ENCODE measurements around the gene SLC2A2. TPM values are rescaled to one million over a fixed set of nuclear protein-coding genes. Genes with fewer than 3 reads are reported as not detected.

SLC2A2 gene
- polyA plus RNA-seq, 1 donor (not counting 4 experiments of a cell fraction or from before 2014, with no cell fraction given), result not detected

- H4K20me1 ChIP-seq (ENCODE audit: control insufficient read depth, extremely low read depth, insufficient read depth, low read length), result no peaks in the 10 kb centered on the region
- no peaks in the 10 kb centered on the region for H3K9me1 ChIP-seq (ENCODE audit: control insufficient read depth, extremely low read depth, insufficient read depth, low read length)
- FAIRE-seq (no peak), DNase-seq (ENCODE audit: low read depth, low spot score) (no peak)
- no peak overlapping the region for H2AFZ ChIP-seq (ENCODE audit: control insufficient read depth, low read length)
- no peak overlapping the region for H3K27ac ChIP-seq (ENCODE audit: control insufficient read depth, insufficient read depth, low read length)
- no peaks in the 10 kb centered on the region for H3K9me3 ChIP-seq (ENCODE audit: control insufficient read depth, low read depth, low read length)
- no peaks in the 10 kb centered on the region for H3K79me2 ChIP-seq (ENCODE audit: control insufficient read depth, insufficient read depth, low read length)
- no peak overlapping the region for H3K4me3 ChIP-seq (ENCODE audit: control insufficient read depth in 2 of 3, extremely low read depth in 1 of 3, insufficient read depth in 2 of 3, low read depth in 1 of 3, low read length in 3 of 3)
- H3K4me1 ChIP-seq (ENCODE audit: control insufficient read depth, extremely low read depth, insufficient read depth, low read length), result no peaks in the 10 kb centered on the region
- H3K36me3 ChIP-seq (ENCODE audit: control insufficient read depth in 2 of 2, extremely low read depth in 1 of 2, insufficient read depth in 2 of 2, low read length in 2 of 2), result peaks cover 0 to 2% of the 10 kb centered on the region in 2 experiments
- H3K27me3 ChIP-seq (ENCODE audit: control insufficient read depth, extremely low read depth, insufficient read depth, low read length), result no peaks in the 10 kb centered on the region
- dilution Hi-C loops (cut with MboI; ENCODE audit: extremely low pct_ligation_motif_present, low sequenced_read_pairs), result no loop called here
- TF ChIP-seq CTCF (optimal IDR thresholded peaks at IDR 0.05 in 1 of 3, IDR thresholded peaks at IDR 0.05 in 1 of 3, conservative IDR thresholded peaks at IDR 0.05 in 1 of 3; ENCODE audit: extremely low read depth in 1 of 3, insufficient read depth in 2 of 3, low read length in 3 of 3), result no peak
- no peak for TF ChIP-seq EZH2 (IDR thresholded peaks at IDR 0.05; ENCODE audit: low read length)
- no peak overlapping the region for H3K4me2 ChIP-seq (ENCODE audit: control insufficient read depth, extremely low read depth, insufficient read depth, low read depth, low read length)
- H3K9ac ChIP-seq (ENCODE audit: control insufficient read depth, extremely low read depth, insufficient read depth, low read length), result no peak overlapping the region
Measured at GRCh38 chr3:171065732-171066131, 39.2 kb upstream of the SLC2A2 start.

DNA sequence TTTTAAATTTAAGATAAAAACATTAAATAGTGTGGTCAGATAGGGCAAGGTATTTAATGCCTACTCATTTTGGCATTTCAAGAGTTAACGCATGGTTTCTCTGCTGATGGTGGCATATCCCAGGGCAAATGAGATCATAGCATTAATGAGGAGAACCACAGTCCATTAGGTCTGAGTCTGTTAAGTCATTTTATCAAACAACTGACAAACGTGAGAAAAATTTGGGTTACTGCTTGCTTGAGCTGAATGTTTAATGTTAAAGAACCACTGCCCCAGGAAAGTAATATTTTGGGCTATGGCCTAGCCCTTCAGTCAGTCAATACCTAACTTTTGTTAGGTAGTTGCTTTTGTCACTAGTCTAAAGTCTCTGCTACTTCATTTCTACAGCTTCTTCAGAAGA is 37.9 kb upstream of the SLC2A2 start:
- no peaks in the 10 kb centered on the region for H3K27me3 ChIP-seq (ENCODE audit: control insufficient read depth, extremely low read depth, insufficient read depth, low read length)
- H3K27ac ChIP-seq (ENCODE audit: control insufficient read depth, insufficient read depth, low read length), result no peak overlapping the region
- DNase-seq (ENCODE audit: low read depth, low spot score), result no peak
- H3K9me3 ChIP-seq (ENCODE audit: control insufficient read depth, low read depth, low read length), result no peaks in the 10 kb centered on the region
- H3K79me2 ChIP-seq (ENCODE audit: control insufficient read depth, insufficient read depth, low read length), result no peaks in the 10 kb centered on the region
- dilution Hi-C loops (cut with MboI; ENCODE audit: extremely low pct_ligation_motif_present, low sequenced_read_pairs), result no loop called here
- H3K4me3 ChIP-seq (ENCODE audit: control insufficient read depth in 2 of 3, extremely low read depth in 1 of 3, insufficient read depth in 2 of 3, low read depth in 1 of 3, low read length in 3 of 3), result no peak overlapping the region
- H3K36me3 ChIP-seq (ENCODE audit: control insufficient read depth in 2 of 2, extremely low read depth in 1 of 2, insufficient read depth in 2 of 2, low read length in 2 of 2), result no peaks in the 10 kb centered on the region
- H2AFZ ChIP-seq (ENCODE audit: control insufficient read depth, low read length), result no peak overlapping the region
- H4K20me1 ChIP-seq (ENCODE audit: control insufficient read depth, extremely low read depth, insufficient read depth, low read length), result no peaks in the 10 kb centered on the region
- no peak for FAIRE-seq
- no peak overlapping the region for H3K4me2 ChIP-seq (ENCODE audit: control insufficient read depth, extremely low read depth, insufficient read depth, low read depth, low read length)
- no peak for TF ChIP-seq EZH2 (IDR thresholded peaks at IDR 0.05; ENCODE audit: low read length)
- no peak for TF ChIP-seq CTCF (optimal IDR thresholded peaks at IDR 0.05 in 1 of 3, IDR thresholded peaks at IDR 0.05 in 1 of 3, conservative IDR thresholded peaks at IDR 0.05 in 1 of 3; ENCODE audit: extremely low read depth in 1 of 3, insufficient read depth in 2 of 3, low read length in 3 of 3)
- H3K9me1 ChIP-seq (ENCODE audit: control insufficient read depth, extremely low read depth, insufficient read depth, low read length), result no peaks in the 10 kb centered on the region
- H3K9ac ChIP-seq (ENCODE audit: control insufficient read depth, extremely low read depth, insufficient read depth, low read length), result no peak overlapping the region
- no peaks in the 10 kb centered on the region for H3K4me1 ChIP-seq (ENCODE audit: control insufficient read depth, extremely low read depth, insufficient read depth, low read length)

All from keratinocyte (primary cell).